Cardiac septum (tissue), 1 donor: ENCODE data around the gene TBCEL. TPM values are rescaled to one million over a fixed set of nuclear protein-coding genes. Genes with fewer than 3 reads are reported as not detected.
"Not testable (repeated sequence)": the region's sequence is repeated elsewhere in the genome, so short reads cannot be mapped to it uniquely, and the experiment has no call there.

Experiments
- DNase-seq: peaks from one replicate; pipeline ENCODE4 v3.0.0-alpha.2; 2020; ENCODE audit warnings: low spot score
- intact Hi-C: fragments of 100-400 bp; cut with DNase I; formaldehyde crosslinking; loops from one replicate; pipeline ENCODE4 v1.14.0; 2022
- total RNA-seq: library from RNA; stranded (reverse); fragmentation: NEBNext Ultra II Directional; extraction: Animal tissue kit (Norgen Biotek cat#: 25700); gene quantifications from one replicate; pipeline ENCODE4 v1.2.1, GENCODE V29; 2021
- donor health status: DM: no; HTN: no; CAD: no.

The TBCEL gene
- total RNA-seq, 1 donor from 2014 or later = 32.9 TPM

- intact Hi-C loops, DNase-seq: not testable (repeated sequence)
Measured at GRCh38 chr11:121021718-121022117, 2.2 kb upstream of the TBCEL start.

DNA sequence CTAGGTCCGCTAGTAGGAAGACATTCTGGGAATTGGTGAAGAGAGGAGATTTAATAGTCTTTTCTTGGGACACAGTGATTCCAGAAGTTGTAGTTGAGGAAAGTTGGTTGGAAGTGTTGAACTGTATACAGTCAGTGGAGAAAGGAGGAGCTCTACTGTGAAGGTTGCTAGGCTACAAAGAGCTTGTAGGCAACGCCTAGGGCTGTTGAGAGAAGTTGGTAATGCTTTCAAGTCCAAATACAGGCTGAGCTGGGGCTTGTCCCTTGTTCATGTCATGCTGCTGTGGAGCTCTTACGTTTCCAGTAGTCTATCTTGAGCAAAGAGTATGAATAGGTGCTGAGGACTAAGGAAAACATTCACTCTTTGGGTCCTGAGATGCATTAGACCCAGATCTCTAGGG, 1.1 kb downstream of the TBCEL start:
- intact Hi-C loops = no loop called here
- DNase-seq = no peak

GRCh38 chr11:121029153-121029552, 5.3 kb downstream of the TBCEL start:
- no peak for DNase-seq
- intact Hi-C loops = no loop called here

- intact Hi-C loops = no loop called here
- DNase-seq = no peak
Measured at GRCh38 chr11:121029813-121030445, 6.0 kb downstream of the TBCEL start.

DNA sequence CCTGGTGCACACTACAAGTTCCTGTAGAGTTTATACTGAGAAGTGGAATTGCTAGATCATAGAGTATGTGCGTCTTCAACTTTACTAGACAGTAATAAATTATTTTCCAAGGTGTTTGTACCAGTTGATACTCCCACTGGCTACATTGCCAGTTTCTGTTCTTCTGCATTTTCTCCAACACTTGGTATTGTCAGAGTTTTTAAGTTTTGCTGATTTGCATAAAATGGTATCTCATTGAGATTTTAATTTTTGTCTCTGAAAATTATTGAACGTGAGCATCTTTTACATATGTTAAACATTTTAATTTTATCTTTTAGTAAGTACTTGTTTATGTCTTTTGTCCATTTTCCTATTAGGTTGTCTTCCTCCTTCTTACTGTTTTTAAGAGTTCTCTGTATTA, 7.3 kb downstream of the TBCEL start:
- no peak for DNase-seq
- intact Hi-C loops = no loop called here

- intact Hi-C loops, DNase-seq: not testable (repeated sequence)
Measured at GRCh38 chr11:121031648-121032047, 7.7 kb downstream of the TBCEL start.

- intact Hi-C loops = no loop called here
- no peak for DNase-seq
Measured at GRCh38 chr11:121032546-121032945, 8.6 kb downstream of the TBCEL start.

GRCh38 chr11:121033635-121034034, 9.7 kb downstream of the TBCEL start:
- DNase-seq = no peak
- intact Hi-C loops = no loop called here

- intact Hi-C loops = no loop called here
- no peak for DNase-seq
Measured at GRCh38 chr11:121035169-121035755, 11.4 kb downstream of the TBCEL start.

DNA sequence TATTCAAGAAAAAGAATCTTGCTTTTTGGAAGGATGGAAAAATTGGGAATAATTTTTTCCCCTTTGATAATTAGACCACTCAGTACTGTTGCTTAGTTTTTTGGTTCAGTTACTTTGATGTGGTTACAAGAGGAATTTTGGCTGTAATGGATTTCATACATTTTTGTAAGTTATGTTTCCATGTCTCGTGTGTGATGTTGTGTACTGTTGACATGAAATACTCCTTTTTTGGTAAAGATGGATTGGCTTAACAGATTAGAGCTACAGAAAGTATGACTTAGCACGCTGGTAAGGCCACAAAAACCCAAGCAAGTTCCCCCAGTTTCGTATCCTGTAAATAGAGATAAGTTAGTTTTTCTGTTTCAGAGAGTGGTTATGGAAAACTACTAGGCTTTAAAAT, 11.9 kb downstream of the TBCEL start:
- intact Hi-C loops = no loop called here
- DNase-seq = no peak

DNA sequence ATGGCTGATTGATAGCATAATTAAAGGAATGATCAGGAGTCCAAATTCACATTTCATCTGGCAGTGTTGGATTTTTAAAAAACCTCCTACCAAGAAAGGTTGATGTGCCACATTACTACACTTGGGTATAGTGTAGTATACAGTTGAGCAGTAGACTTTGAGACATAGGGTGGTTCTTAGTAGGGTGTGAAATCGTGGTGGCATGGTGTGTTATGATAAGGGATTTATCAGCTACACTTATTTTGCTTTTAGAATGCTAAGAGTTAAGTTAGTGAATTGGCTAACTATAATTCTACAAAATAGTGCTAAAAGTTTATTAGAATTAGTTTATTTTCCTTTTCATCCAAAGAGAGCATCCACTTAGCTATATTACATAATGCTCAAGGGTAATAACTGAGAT, 13.1 kb downstream of the TBCEL start:
- no peak for DNase-seq
- intact Hi-C loops = no loop called here

DNA sequence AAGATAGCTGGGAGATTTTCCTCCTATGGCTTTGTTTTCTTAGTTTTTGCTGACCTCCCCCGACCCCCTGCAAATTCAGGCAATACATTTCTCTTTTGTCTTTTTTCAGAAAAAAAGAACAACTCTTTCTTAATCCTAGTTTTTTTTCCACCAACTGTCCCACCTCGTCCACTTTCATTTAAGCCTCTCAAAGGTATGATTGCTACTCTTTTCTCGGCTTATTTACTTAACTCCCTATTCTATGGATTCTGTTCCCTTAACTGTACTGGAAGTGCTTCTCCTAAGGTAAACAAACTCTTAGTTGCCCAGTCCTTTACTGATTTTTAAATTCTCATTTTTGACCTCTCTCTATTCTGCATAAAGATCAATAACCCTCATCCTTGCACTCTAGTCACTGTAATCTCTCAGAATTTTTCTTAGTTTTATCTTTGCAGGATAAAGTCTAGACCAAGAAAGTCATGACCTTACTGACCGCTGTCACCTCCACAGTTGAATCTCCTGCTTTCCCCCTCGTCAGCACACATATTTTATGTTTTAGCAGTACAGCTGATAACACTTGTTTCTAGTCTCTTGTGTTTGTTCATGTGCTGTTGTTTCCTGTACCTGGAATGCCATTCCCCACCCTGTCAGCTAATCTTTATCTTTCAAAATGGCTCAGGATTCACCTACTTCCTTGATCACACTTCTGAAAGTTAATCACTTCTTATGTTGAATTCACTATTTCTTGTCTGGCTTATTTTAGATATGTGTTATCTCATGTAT, 14.9 kb downstream of the TBCEL start:
- no peak for DNase-seq
- intact Hi-C loops = no loop called here

DNA sequence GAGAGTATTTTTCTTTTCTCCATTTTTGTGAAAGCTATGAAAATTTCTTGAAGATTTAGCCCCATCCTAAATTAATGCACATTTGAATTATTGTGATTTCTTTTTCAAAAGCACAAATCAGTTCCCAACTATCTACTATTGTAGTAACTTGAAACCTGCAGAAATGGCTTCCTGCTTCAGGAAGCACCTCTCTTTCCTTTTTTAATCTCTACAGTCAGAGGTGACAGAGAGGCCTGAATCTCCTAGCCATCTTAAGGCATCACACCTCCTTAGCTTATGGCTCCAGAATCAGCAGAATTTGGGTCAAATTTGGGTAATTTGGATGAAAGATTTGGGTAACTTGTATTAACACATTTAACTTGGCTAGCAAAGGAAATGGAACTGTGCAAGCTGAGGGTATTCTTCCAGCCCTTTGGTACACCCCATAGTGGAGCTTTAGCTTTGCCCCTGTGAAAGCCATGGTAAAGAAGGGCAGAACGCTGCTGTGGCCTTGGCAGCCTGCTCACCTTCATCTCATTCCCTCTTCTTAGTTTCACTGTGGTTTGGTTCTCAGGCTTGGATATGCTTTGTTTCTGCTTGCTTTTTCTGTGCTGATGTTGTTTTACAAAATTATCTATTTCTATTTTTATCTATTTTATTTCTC, 16.2 kb downstream of the TBCEL start:
- intact Hi-C loops = no loop called here
- DNase-seq = no peak

DNA sequence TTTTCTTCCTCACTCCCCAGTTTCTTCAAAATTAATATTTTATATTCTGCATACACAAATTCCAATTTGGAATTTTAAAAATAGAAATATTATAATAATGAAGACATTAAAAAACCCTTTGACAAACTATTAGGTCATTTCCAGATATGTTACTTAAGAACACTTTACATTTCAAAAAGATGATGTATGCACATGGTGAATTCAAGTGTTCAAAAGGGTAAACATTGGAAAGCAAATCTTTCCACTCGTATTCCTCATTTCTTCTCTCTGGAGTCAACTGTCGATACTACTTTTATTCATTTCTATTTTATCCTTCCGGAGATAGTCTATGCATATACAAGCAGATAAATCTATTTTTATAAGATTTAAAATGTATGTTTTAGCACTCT, 16.7 kb downstream of the TBCEL start:
- intact Hi-C loops = no loop called here
- DNase-seq = no peak

DNA sequence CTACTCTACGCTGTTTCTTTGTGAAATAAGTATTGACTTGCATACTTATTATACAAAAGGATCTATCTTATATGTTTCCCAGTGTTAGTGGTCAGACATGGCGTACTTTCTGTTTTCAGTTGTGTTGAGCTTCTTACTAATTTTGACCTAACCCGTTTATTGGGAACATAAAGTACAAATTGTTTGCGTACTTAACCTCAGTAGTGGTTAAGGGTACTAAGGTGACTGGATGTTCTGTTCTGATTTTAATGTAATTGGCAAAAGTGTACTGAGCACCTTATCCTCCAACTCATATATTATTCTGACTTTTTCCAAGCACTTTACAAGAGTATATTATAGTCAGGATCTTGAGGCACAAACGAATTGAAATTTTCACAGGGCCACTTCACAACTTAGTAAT, 17.2 kb downstream of the TBCEL start:
- DNase-seq = no peak
- intact Hi-C loops = no loop called here

- intact Hi-C loops = no loop called here
- DNase-seq = no peak
Measured at GRCh38 chr11:121042296-121042695, 18.4 kb downstream of the TBCEL start.

- DNase-seq = no peak
- intact Hi-C loops = no loop called here
Measured at GRCh38 chr11:121047926-121048325, 24.0 kb downstream of the TBCEL start.

GRCh38 chr11:121048464-121049233, 24.7 kb downstream of the TBCEL start:
- intact Hi-C loops = no loop called here
- DNase-seq = no peak

GRCh38 chr11:121053244-121053643, 29.3 kb downstream of the TBCEL start:
- no peak for DNase-seq
- intact Hi-C loops = no loop called here

GRCh38 chr11:121054266-121054665, 30.4 kb downstream of the TBCEL start:
- no peak for DNase-seq
- intact Hi-C loops = no loop called here
